ENCODE data around the gene SORBS1. TPM values are rescaled to one million over a fixed set of nuclear protein-coding genes. Genes with fewer than 3 reads are reported as not detected.
A peak's percentile ranks its signal among the peaks of the same experiment; 100 is the strongest.

SORBS1 gene
- total RNA-seq, 2 donors from 2014 or later: 56.8 to 79.1 TPM

GRCh38 chr10:95375418-95375817 lies 185.8 kb downstream of the SORBS1 start:
- no peaks in the 10 kb centered on the region for H3K27me3 ChIP-seq
- H3K4me3 ChIP-seq: no peak overlapping the region
- no peak overlapping the region for H3K27ac ChIP-seq
- intact Hi-C loops (cut with DNase I): loop anchor here (10.0 kb wide), 1 partner anchor 229 kb away; no protein-coding TSS in a partner anchor
- TF ChIP-seq POLR2A (IDR thresholded peaks at IDR 0.05) (no peak), CTCF (IDR thresholded peaks at IDR 0.05) (no peak)
- H3K9me3 ChIP-seq: no peaks in the 10 kb centered on the region
- DNase-seq: no peak
- WGBS, 2 donors: 100% methylated on average over 1 of the region's 1 CpG
- no peak for ATAC-seq
- H3K4me1 ChIP-seq: no peaks in the 10 kb centered on the region
- peaks cover 0 to 3% of the 10 kb centered on the region in 2 donors for H3K36me3 ChIP-seq (replicated peaks in 1 of 2; ENCODE audit: insufficient read depth in 1 of 2, low read depth in 2 of 2)

- no peak overlapping the region for H3K27ac ChIP-seq
- no peaks in the 10 kb centered on the region for H3K27me3 ChIP-seq
- TF ChIP-seq POLR2A (IDR thresholded peaks at IDR 0.05) (no peak), CTCF (IDR thresholded peaks at IDR 0.05) (peak; percentile 46 to 94 (median 85))
- no peak overlapping the region for H3K4me3 ChIP-seq
- intact Hi-C loops (cut with DNase I): loop anchor here (10.0 kb wide), 1 partner anchor 230 kb away; no protein-coding TSS in a partner anchor
- DNase-seq (peak; percentile 74 to 81 (median 78)), ATAC-seq (peak; percentile 92)
- no peaks in the 10 kb centered on the region for H3K9me3 ChIP-seq
- 21 to 25% methylated on average over 5 of the region's 5 CpGs for WGBS, 2 donors
- peaks cover 0 to 1% of the 10 kb centered on the region in 2 donors for H3K36me3 ChIP-seq (replicated peaks in 1 of 2; ENCODE audit: insufficient read depth in 1 of 2, low read depth in 2 of 2)
- H3K4me1 ChIP-seq: no peaks in the 10 kb centered on the region
These were observed 186.5 kb downstream of the SORBS1 start for GRCh38 chr10:95374597-95375209.

GRCh38 chr10:95373660-95374059 lies 187.5 kb downstream of the SORBS1 start:
- Histone ChIP-seq H3K9me3 (no peaks in the 10 kb centered on the region), H3K27ac (no peak overlapping the region), H3K27me3 (no peaks in the 10 kb centered on the region), H3K36me3 (replicated peaks in 1 of 2; ENCODE audit: insufficient read depth in 1 of 2, low read depth in 2 of 2) (no peaks in the 10 kb centered on the region), H3K4me3 (no peak overlapping the region), H3K4me1 (no peaks in the 10 kb centered on the region)
- intact Hi-C loops (cut with DNase I): loop anchor here (10.0 kb wide), 1 partner anchor 231 kb away; no protein-coding TSS in a partner anchor
- no peak for TF ChIP-seq POLR2A (IDR thresholded peaks at IDR 0.05)
- TF ChIP-seq CTCF (IDR thresholded peaks at IDR 0.05): no peak
- ATAC-seq (no peak), DNase-seq (no peak)

- TF ChIP-seq CTCF (IDR thresholded peaks at IDR 0.05) (no peak), POLR2A (IDR thresholded peaks at IDR 0.05) (no peak)
- Histone ChIP-seq H3K4me1 (peaks cover 10% of the 10 kb centered on the region), H3K27ac (no peak overlapping the region), H3K36me3 (replicated peaks in 1 of 2; ENCODE audit: insufficient read depth in 1 of 2, low read depth in 2 of 2) (no peaks in the 10 kb centered on the region), H3K9me3 (no peaks in the 10 kb centered on the region), H3K4me3 (no peak overlapping the region), H3K27me3 (no peaks in the 10 kb centered on the region)
- 82 to 85% methylated on average over 6 of the region's 6 CpGs for WGBS, 2 donors
- intact Hi-C loops (cut with DNase I): loop anchor here (5.0 kb wide), 2 partner anchors 122 to 232 kb away; no protein-coding TSS in a partner anchor
- DNase-seq (no peak), ATAC-seq (no peak)
These were observed 196.8 kb downstream of the SORBS1 start for GRCh38 chr10:95364342-95364741.

Data from body of pancreas (tissue), 4 donors.